ENCODE results near the gene CCDC88A.

GRCh38 chr2:55415300-55415699 lies 4.4 kb downstream of the CCDC88A start:
- no peak for TF ChIP-seq EZH2 (IDR thresholded peaks at IDR 0.05; ENCODE audit: borderline replicate concordance, low read depth, low read length, severe bottlenecking)
- TF ChIP-seq POLR2A (IDR thresholded peaks at IDR 0.05; ENCODE audit: low read depth, low read length) = no peak
- no peak for TF ChIP-seq CTCF (IDR thresholded peaks at IDR 0.05; ENCODE audit: extremely low read depth in 1 of 2, insufficient read depth in 1 of 2, low read depth in 1 of 2, low read length in 2 of 2)
- TF ChIP-seq POLR2AphosphoS5 (IDR thresholded peaks at IDR 0.05; ENCODE audit: insufficient read depth, low read depth, low read length) = no peak
- TF ChIP-seq MAX (IDR thresholded peaks at IDR 0.05; ENCODE audit: insufficient read depth, insufficient read length) = no peak

All from endothelial cell of umbilical vein (primary cell).